Inflammatory macrophage treated with lipopolysaccharide for 4 hours (primary cell): ENCODE results near the gene PSMA3.

Source experiments
- DNase-seq: peaks from one replicate; pipeline ENCODE4 v3.0.0-alpha.2; 2020

Gene PSMA3

DNA sequence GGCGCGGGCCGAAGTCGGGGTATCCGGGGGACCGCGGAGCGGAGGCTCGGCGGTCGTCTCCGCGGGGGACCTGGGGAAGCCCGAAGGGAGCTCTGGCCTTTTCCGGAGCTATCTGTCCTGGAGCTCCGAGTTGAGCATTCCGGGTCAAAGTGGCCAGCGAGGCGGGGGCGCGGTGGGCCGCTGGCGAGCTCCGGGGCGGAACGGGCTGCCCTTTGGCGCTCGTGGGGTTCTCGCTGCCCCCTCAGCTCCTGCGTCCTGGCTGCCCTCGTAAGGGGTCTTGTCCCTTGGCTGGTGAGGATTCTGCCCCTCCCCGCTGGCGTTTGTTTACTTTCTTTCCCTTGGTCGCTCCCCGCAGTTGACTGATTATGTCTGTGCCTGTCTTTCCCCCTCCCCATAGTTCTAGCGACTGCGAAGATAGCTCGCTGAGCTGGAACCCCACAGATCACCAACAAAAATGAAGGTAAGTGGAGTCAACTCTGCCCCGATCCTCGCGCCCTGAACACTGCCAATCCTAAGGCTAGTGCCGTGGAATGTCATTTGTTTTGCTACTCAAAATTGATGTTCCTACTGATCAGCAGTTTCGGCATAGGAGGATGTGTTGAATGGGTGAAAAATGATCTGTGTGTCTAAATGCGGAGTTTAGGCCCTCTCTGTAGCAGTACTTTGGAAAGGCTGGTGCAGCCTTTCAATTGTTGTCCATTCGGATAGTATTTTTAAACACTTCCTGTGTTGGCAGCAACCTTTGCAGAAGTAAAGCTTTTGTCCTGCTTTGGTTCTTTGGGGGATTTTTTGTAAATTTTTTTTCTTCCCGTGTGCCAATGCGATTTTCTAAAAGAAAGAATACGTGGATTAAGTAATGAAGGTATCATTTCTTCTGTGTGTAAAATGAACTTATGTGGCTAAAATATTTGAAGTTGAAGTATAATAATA, 55.0 kb downstream of the PSMA3 start:
- peak; percentile 40 for DNase-seq

DNA sequence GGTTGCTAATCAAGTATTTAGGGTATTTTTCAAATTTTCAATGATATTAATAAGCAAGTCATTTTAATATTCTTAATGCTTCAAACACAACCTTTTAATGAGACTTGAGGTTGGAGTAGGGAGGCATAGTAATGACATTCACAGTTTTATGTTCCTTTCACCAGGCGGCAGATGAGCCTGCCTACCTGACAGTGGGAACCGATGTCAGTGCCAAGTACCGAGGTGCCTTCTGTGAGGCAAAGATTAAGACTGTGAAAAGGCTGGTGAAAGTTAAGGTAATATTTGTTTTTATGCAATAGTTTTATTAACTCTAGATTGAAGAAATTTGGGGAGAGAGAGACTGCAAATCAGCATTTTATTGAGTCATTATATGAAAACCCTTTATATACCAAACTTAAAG, 56.8 kb downstream of the PSMA3 start:
- no peak for DNase-seq

DNA sequence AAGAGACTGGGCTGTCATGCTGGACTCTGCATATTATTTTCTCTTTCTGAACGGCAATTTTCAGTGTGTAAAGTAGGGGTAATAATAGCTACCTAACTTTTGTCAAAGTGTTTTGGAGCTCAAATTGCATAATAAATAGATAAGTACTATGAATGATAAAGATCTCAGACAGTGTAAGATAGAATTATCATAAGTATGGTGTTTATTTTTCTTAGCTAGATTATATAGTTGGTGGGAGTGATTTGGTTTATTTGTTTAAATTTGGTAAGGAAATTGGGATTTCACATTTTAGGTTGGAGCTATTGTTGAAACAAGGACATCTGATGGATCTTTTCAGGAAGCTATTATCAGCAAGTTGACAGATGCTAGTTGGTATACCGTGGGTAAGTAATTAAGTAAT, 61.1 kb downstream of the PSMA3 start:
- DNase-seq, result no peak

DNA sequence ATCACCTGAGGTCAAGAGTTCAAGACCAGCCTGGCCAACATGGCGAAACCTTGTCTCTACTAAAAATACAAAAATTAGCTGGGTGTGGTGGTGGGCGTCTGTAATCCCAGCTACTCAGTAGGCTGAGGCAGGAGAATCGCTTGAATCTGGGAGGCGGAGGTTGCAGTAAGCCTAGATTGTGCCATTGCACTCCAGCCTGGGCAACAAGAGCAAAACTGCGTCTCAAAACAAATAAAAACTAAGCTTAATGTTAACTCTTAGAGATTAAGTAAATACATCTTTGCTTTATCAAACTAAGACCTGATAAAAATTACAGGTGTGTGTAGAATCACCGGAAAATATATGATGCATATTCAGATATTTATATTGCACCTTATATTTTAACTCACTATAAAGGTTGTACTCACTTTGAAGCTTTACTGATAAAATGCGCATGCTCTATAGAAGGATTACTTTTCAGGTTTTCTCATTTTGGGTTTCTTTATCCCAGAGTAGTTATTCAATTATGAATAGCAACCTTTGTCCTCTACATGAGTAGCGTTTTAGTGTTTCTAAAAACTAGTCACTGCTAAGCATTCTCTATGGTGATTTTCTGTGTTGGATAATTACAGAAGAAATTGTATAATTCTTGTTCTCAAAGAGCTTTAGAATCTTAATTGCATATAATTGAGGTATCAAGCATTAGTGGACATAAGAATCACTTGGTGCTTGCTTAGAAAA, 63.1 kb downstream of the PSMA3 start:
- DNase-seq, result no peak

DNA sequence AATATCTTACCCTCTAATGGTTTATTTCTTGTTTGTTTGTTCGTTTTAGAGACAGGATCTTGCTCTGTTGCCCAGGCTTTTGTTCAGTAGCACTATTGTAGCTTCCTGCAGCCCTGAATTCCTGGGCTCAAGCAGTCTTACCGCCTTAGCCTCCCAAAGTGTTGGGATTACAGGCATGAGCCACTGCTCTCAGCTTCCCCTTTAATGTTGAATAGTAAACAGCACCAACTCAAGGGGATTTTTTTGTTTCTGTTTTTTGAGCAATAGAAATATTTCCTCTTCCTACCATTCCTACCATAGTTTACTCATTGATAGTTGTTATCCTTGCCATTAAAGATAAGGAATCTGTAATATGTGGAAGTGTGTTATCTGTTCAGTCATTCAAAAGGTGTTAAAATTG, 64.4 kb downstream of the PSMA3 start:
- DNase-seq, result peak; percentile 53

DNA sequence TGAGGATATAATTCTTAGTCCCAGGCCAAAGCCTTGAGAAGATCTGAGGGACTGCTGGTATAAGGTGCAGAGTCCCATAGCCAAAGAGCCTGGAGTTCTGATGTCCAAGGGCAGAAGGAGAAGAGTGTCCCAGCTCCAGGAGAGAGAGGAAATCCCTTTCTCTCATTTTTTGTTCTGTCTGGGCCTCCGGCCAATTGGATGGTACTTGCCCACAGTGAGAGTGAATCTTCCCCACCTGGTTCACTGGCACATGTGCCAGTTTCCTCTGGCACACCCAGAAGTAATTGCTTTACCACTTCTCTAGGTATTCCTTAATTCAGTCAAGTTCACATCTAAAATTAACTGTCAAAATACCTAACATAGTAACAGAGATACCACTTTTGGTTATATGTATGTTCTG, 69.1 kb downstream of the PSMA3 start:
- no peak for DNase-seq

DNA sequence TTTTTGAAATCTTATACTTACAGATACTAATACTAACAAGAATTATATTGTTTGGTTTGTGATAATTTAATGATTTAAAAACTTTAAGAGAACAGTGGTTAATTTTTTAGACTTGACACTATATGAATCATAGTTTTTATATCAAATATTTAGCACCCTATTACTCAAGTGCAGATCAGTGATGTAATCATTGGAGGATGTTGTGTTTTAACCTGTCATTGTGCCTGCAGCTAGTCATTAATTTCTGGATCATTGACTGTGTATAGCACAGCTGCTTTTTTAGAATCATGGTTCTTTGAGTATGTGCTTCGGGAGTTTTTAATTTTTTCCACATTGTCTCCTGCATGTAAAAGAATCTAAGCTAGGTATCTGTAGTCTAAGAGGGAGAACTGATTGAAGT, 71.0 kb downstream of the PSMA3 start:
- no peak for DNase-seq
